ENCODE data around the gene ENPP3.

ENPP3 gene

DNA sequence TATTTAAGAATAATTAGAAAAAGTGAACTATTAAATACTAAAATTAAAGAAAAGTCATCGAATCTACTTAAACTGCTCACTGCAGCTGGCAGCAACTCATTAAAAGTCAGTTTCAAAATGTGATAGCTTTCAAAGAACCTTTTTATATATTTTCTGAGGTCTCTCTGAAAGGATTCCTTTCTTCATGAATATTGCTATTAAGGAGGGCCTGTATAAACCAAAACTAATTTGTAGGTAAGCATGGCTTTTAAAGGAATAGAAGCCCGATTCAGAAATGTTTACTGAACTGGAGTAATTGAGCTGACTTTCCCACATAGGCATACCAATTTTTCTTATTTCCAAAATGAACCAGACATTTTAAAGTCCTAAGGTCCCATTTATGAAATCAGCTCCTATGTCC lies 129.5 kb downstream of the ENPP3 start:
- no peak for DNase-seq (ENCODE audit: low read depth)

- no peak for DNase-seq (ENCODE audit: low read depth)
These were observed 131.9 kb downstream of the ENPP3 start for GRCh38 chr6:131768964-131769363.

- no peak for DNase-seq (ENCODE audit: low read depth)
These were observed 132.5 kb downstream of the ENPP3 start for GRCh38 chr6:131769385-131770141.

- no peak for DNase-seq (ENCODE audit: low read depth)
These were observed 133.7 kb downstream of the ENPP3 start for GRCh38 chr6:131770776-131771175.

DNA sequence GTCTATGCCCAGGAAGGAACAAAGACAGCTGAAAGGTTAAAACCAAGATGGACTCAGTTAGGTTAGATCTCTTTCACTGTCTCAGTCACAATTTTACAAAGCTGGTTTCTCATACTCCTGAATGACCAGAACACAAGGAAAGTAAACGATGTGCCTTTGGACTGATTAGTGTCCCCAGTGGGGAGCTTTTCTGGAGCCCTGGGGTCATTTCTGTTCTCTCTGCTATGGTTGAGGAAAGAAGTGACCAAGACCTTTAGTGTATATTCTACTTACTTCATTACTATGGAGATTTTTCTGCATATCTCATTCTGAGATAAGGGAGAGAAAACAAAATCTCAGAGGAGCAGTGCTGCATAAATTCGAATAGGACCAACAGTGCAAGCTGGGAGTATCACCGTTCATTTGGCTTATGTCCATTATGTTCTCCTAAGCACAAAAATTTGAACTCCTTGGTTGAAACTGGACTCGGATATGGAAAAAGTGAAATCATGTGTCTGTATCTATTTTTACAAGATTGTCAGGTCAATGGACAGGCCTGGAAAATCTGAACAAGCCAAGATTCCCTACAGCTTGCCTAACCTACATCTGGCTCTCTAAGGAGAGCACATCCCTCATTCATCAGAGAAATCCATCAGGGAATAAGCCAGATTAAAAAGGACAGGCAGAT lies 136.3 kb downstream of the ENPP3 start:
- DNase-seq (ENCODE audit: low read depth), result no peak

GRCh38 chr6:131775886-131776285 lies 138.8 kb downstream of the ENPP3 start:
- DNase-seq (ENCODE audit: low read depth), result no peak

GRCh38 chr6:131776985-131777384 lies 139.9 kb downstream of the ENPP3 start:
- no peak for DNase-seq (ENCODE audit: low read depth)

GRCh38 chr6:131778169-131778568 lies 141.1 kb downstream of the ENPP3 start:
- DNase-seq (ENCODE audit: low read depth), result peak; percentile 62

GRCh38 chr6:131779304-131779703 lies 142.2 kb downstream of the ENPP3 start:
- DNase-seq (ENCODE audit: low read depth), result no peak

DNA sequence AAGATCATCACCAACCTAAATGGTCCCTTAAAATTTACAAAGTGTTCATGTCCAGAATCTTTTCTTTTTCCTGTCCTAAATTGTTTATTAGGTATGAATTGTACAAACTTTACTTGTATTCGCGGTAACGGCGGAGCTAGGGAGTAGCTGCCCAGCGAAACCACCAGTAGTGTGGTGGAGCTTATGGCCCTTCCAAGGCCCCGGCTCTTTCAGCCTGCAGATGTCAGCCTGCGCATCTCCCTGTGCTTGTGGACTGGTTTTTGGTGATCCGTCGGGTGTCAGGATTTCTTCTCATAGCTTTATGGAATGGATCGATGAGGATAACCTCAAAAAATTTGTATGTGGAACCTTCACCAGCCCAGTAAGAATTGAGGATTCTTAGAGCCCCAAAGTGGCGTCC lies 143.5 kb downstream of the ENPP3 start:
- no peak for DNase-seq (ENCODE audit: low read depth)

DNA sequence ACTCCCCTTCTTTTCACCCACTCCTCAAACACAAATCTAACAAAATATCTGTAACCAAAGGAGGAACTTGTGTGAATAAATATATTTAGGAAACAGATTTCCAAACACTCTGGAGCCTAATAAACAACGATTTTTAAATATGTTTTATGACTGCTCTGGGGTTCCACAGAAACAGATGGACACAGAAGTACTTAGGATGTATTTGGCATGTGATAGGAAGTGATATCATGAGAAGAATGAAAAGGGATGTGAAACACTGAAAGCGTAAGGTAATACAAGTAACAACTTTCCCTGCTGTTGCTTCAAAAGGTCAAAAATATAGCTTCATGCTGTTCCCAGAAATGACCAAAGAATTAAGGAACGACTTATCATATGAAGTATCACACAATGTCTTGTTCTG lies 144.6 kb downstream of the ENPP3 start:
- no peak for DNase-seq (ENCODE audit: low read depth)

DNA sequence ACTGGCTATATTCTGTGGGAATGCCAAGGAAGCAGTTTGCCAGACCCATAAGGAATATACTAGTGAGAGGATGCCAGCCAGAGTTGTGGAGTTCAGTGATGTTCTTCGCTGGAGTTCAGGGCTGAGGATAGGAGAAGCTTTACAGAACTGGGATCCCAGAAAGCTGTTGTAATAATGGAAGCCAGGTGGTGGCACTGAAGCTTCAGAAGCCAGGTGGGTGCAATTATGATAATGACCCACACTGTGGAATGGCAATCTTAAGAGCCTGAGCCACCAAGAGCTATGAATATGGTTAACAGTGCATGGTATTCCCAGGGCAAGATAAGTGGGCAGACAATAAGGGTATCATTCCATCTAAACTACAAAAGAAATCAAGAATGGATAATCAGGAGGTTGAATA lies 145.7 kb downstream of the ENPP3 start:
- no peak for DNase-seq (ENCODE audit: low read depth)

GRCh38 chr6:131784561-131784960 lies 147.5 kb downstream of the ENPP3 start:
- DNase-seq (ENCODE audit: low read depth), result no peak

GRCh38 chr6:131787079-131787478 lies 150.0 kb downstream of the ENPP3 start:
- DNase-seq (ENCODE audit: low read depth), result peak; percentile 19

- DNase-seq (ENCODE audit: low read depth), result peak; percentile 60
These were observed 150.9 kb downstream of the ENPP3 start for GRCh38 chr6:131787766-131788712.

- no peak for DNase-seq (ENCODE audit: low read depth)
These were observed 152.1 kb downstream of the ENPP3 start for GRCh38 chr6:131789219-131789618.

GRCh38 chr6:131791476-131791875 lies 154.4 kb downstream of the ENPP3 start:
- DNase-seq (ENCODE audit: low read depth), result no peak

DNA sequence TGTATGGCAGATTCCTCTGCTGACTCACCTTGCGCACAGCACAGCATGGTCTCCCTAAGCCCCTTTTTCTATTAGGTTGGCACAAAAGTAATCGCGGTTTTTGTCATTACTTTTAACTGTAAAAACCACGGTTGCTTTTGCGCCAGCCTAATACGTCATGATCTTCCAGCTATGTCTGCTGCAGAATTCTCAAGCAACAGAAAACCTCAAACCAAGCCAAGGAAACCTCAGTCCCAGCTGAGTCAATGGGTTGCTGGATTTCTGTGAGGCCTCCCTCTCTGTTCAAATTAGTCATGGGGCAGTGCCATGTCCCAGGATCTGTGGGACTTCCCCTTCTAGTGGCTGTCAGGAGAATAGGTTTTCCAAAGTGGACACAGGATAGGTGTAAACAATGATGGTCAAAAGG lies 155.0 kb downstream of the ENPP3 start:
- DNase-seq (ENCODE audit: low read depth), result peak; percentile 67

DNA sequence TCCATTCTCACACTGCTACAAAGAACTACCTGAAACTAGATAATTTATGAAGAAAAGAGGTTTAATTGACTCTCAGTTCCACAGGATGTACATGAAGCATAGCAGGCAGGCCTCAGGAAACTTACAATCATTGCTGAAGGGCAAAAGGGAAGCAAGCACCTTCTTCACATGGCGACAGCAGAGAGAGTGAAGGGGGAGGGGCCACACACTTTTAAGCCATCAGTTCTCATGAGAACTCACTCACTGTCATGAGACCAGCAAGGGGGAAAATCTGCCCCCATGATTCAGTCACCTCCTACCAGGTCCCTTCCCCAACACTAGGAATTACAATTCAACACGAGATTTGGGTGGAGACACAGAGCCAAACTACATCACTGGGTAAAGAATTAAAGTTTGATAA lies 158.3 kb downstream of the ENPP3 start:
- DNase-seq (ENCODE audit: low read depth), result no peak

All from amniotic epithelial cell (primary cell).